Gastrocnemius medialis (tissue), 4 donors: ENCODE measurements around the gene FAM83D.

Experiments
- CTCF ChIP-seq, 5 experiments: fragments of 450-650 bp in 3 of 5; fragments of 200-600 bp in 2 of 5; sonication (generic) in 2 of 5; IDR thresholded peaks in 4 of 5; conservative IDR thresholded peaks in 1 of 5; 1 replicate in 4 of 5; 2 replicates in 1 of 5; pipeline ENCODE4 v1.5.1; 2016 to 2019; ENCODE audit warnings: antibody characterized with exemption in 5 of 5, mild to moderate bottlenecking in 3 of 5, moderate library complexity in 3 of 5
- POLR2A ChIP-seq, 2 donors: fragments of 450-650 bp; IDR thresholded peaks; one replicate each; pipeline ENCODE4 v1.6.1; 2017; ENCODE audit warnings: antibody characterized with exemption in 2 of 2, mild to moderate bottlenecking in 2 of 2, moderate library complexity in 2 of 2

DNA sequence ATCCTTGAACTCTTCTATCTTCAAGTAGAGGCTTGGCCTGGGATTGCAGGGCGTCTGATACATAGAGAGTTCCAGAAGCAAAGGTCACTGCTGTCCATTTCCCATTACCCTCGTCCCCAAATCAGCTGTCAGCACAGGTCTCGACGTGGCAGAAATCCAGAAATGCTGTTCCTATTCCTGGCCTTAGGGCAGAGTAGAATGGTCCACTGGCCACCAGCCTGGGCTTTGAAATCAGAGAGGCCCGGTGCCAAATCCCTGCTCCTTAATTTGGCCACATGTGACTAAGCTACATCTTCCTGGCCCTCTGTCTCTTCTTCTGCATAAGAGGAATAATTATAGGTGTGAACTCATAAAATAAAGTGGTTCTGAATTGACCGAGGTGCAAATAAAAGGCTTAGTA is 40.9 kb upstream of the FAM83D start:
- TF ChIP-seq POLR2A (IDR thresholded peaks at IDR 0.05): no peak
- TF ChIP-seq CTCF (IDR thresholded peaks at IDR 0.05 in 4 of 5, conservative IDR thresholded peaks at IDR 0.05 in 1 of 5): no peak
